HCT116 (cell line): ENCODE data around the gene ARPC1B. TPM values are rescaled to one million over a fixed set of nuclear protein-coding genes. Genes with fewer than 3 reads are reported as not detected.

Experiments used
- ATAC-seq: fragments of 200-7000 bp; cut with Tn5 transposase; 2 replicates; pipeline ENCODE4 v1.9.1; 2020; ENCODE audit warnings: mild to moderate bottlenecking, moderate library complexity
- BruUV-seq: library from RNA; stranded (reverse); fragments of 400-500 nt; replicated peaks from 2 replicates; lab custom pipeline; 2021; lab: Mats Ljungman, UMichigan
- CTCF ChIA-PET: fragments of 300-600 bp; sonication (Branson Sonifier 250); formaldehyde crosslinking; loops from one replicate; lab custom pipeline; 2021; ENCODE audit warnings: antibody characterized with exemption; lab: Charles Lee
- POLR2A ChIA-PET: fragments of 300-600, 350-600 bp; sonication (Branson Sonifier 250); formaldehyde crosslinking; loops from one replicate; lab custom pipeline; 2021; ENCODE audit warnings: antibody characterized with exemption; lab: Charles Lee
- RAD21 ChIA-PET, 2 experiments: fragments of 300-600 bp; sonication (Branson Sonifier 250); formaldehyde crosslinking; loops; one replicate each; lab custom pipeline; 2023; ENCODE audit warnings: low total read pairs in 2 of 2; ENCODE audit not compliant: uncharacterized antibody in 2 of 2, unreplicated experiment in 2 of 2, low non-redundant PET in 1 of 2; lab: Charles Lee
- DNase-seq: peaks from one replicate; pipeline ENCODE4 v3.0.0-alpha.2; 2010; ENCODE audit warnings: low read depth, low spot score
- H2AFZ ChIP-seq: fragments of 200-600 bp; shearing (Covaris generic), sonication (generic); 2 replicates; pipeline ENCODE4 v1.6.1; 2017; ENCODE audit warnings: low read depth, mixed run types, mixed read lengths, antibody characterized with exemption, low read length; ENCODE audit not compliant: poor library complexity, severe bottlenecking
- H3K27ac ChIP-seq: 2 replicates; pipeline ENCODE4 v1.5.1; 2012; ENCODE audit warnings: low read depth, low read length
- H3K27me3 ChIP-seq: fragments of 200-600 bp; sonication (generic); 2 replicates; pipeline ENCODE4 v1.6.1; 2016; ENCODE audit warnings: mixed run types, low read length, mixed read lengths; ENCODE audit not compliant: insufficient read depth
- H3K36me3 ChIP-seq, 2 experiments: fragments of 200-500 bp in 1 of 2; fragments of 200-600 bp in 1 of 2; sonication (Bioruptor generic) in 1 of 2; sonication (generic) in 1 of 2; 2 replicates each; pipeline versions ENCODE4 v1.5.1 to v1.6.1; 2014 to 2016; ENCODE audit warnings: low read length in 2 of 2, inconsistent platforms in 1 of 2, mixed read lengths in 1 of 2, mixed run types in 1 of 2; ENCODE audit not compliant: insufficient read depth in 2 of 2, control insufficient read depth in 1 of 2
- H3K4me1 ChIP-seq, 2 experiments: fragments of 200-600 bp in 1 of 2; sonication (generic) in 1 of 2; 2 replicates each; pipeline versions ENCODE4 v1.5.1 to v1.6.1; 2012 to 2017; ENCODE audit warnings: low read length in 2 of 2, inconsistent platforms in 1 of 2, mild to moderate bottlenecking in 1 of 2, mixed read lengths in 1 of 2, mixed run types in 1 of 2, moderate library complexity in 1 of 2; ENCODE audit not compliant: insufficient read depth in 2 of 2, control insufficient read depth in 1 of 2
- H3K4me2 ChIP-seq: fragments of 200-600 bp; sonication (generic); 2 replicates; pipeline ENCODE4 v1.6.1; 2017; ENCODE audit warnings: mixed run types, low read length, mixed read lengths
- H3K4me3 ChIP-seq, 2 experiments: fragments of 200-600 bp in 1 of 2; sonication (generic) in 1 of 2; replicated peaks in 1 of 2; 2 replicates each; pipeline ENCODE4 v1.5.1; 2011 to 2016; ENCODE audit warnings: low read length in 2 of 2, control low read depth in 1 of 2, low read depth in 1 of 2, mild to moderate bottlenecking in 1 of 2, mixed read lengths in 1 of 2, mixed run types in 1 of 2
- H3K79me2 ChIP-seq: fragments of 200-600 bp; sonication (generic); 2 replicates; pipeline ENCODE4 v1.6.1; 2017; ENCODE audit warnings: mild to moderate bottlenecking, mixed run types, low read length, moderate library complexity, mixed read lengths; ENCODE audit not compliant: insufficient read depth
- H3K9ac ChIP-seq: fragments of 200-600 bp; sonication (generic); 2 replicates; pipeline ENCODE4 v1.6.1; 2016; ENCODE audit warnings: low read length, mixed read lengths
- H3K9me2 ChIP-seq: fragments of 200-600 bp; sonication (generic), shearing (Covaris generic); 2 replicates; pipeline ENCODE4 v1.6.1; 2017; ENCODE audit warnings: mixed run types, mild to moderate bottlenecking, moderate library complexity; ENCODE audit not compliant: insufficient read depth
- H3K9me3 ChIP-seq, 2 experiments: fragments of 200-500 bp in 1 of 2; fragments of 200-600 bp in 1 of 2; sonication (Bioruptor generic) in 1 of 2; sonication (generic) in 1 of 2; 2 replicates each; pipeline ENCODE4 v1.6.1; 2014 to 2017; ENCODE audit warnings: low read length in 2 of 2, mixed read lengths in 2 of 2, inconsistent platforms in 1 of 2, low read depth in 1 of 2, mild to moderate bottlenecking in 1 of 2, mixed run types in 1 of 2, moderate library complexity in 1 of 2; ENCODE audit not compliant: control insufficient read depth in 1 of 2, insufficient read depth in 1 of 2
- H4K20me1 ChIP-seq: fragments of 200-600 bp; sonication (generic), shearing (Covaris generic); 2 replicates; pipeline ENCODE4 v1.6.1; 2017; ENCODE audit warnings: mixed run types, mild to moderate bottlenecking, moderate library complexity; ENCODE audit not compliant: insufficient read depth
- ATF3 ChIP-seq: IDR thresholded peaks from 2 replicates; pipeline ENCODE4 v1.6.1; 2012
- EGR1 ChIP-seq: IDR thresholded peaks from 2 replicates; pipeline ENCODE4 v1.6.1; 2012; ENCODE audit warnings: low read depth
- ELF1 ChIP-seq: IDR thresholded peaks from 2 replicates; pipeline ENCODE4 v1.6.1; 2012; ENCODE audit warnings: low read depth, borderline replicate concordance
- EZH2 ChIP-seq: fragments of 200-600 bp; sonication (generic); IDR thresholded peaks from 2 replicates; pipeline ENCODE4 v1.6.1; 2017; ENCODE audit warnings: antibody characterized with exemption, mixed run types
- EZH2phosphoT487 ChIP-seq: fragments of 200-600 bp; IDR thresholded peaks from 2 replicates; pipeline ENCODE4 v1.6.1; 2018; ENCODE audit warnings: antibody characterized with exemption, borderline replicate concordance
- FOSL1 ChIP-seq: IDR thresholded peaks from 2 replicates; pipeline ENCODE4 v1.6.1; 2012; ENCODE audit warnings: low read depth
- JUND ChIP-seq: IDR thresholded peaks from 2 replicates; pipeline ENCODE4 v1.6.1; 2012
- POLR2A ChIP-seq: IDR thresholded peaks from 2 replicates; pipeline ENCODE4 v1.7.0; 2011; ENCODE audit warnings: borderline replicate concordance; ENCODE audit not compliant: insufficient read depth, insufficient read length; ENCODE audit errors: extremely low read depth
- REST ChIP-seq: IDR thresholded peaks from 2 replicates; pipeline ENCODE4 v1.6.1; 2012; ENCODE audit warnings: low read depth
- SIN3A ChIP-seq: IDR thresholded peaks from 2 replicates; pipeline ENCODE4 v1.6.1; 2012; ENCODE audit warnings: low read depth
- TCF7L2 ChIP-seq: IDR thresholded peaks from 2 replicates; pipeline ENCODE4 v1.7.0; 2011; ENCODE audit warnings: borderline replicate concordance, inconsistent platforms; ENCODE audit not compliant: insufficient read depth, insufficient read length; ENCODE audit errors: extremely low read depth
- YY1 ChIP-seq: IDR thresholded peaks from 2 replicates; pipeline ENCODE4 v1.6.1; 2011; ENCODE audit warnings: low read length, low read depth, moderate library complexity, mild to moderate bottlenecking; ENCODE audit not compliant: insufficient replicate concordance; ENCODE audit errors: extremely low read depth
- ZFX ChIP-seq: fragments of 450-650 bp; IDR thresholded peaks from 2 replicates; pipeline ENCODE4 v1.6.1; 2017
- intact Hi-C: fragments of 100-400 bp; cut with micrococcal nuclease; formaldehyde crosslinking; loops from 2 replicates; pipeline ENCODE4 v1.10.0; 2022
- total RNA-seq: library from RNA; stranded (reverse); gene quantifications from one replicate; pipeline ENCODE4 v1.2.1, GENCODE V29; 2021; ENCODE audit not compliant: unreplicated experiment

The ARPC1B gene
- total RNA-seq, 1 experiment from 2014 or later: 192 TPM

- peaks cover 34% of the 10 kb centered on the region for H3K79me2 ChIP-seq
- no peak overlapping the region for H3K4me2 ChIP-seq
- RAD21 ChIA-PET: no interaction called here
- peak; percentile 15 for ATAC-seq
- no peak for DNase-seq
- H2AFZ ChIP-seq: no peak overlapping the region
- H3K9me2 ChIP-seq: no peaks in the 10 kb centered on the region
- CTCF ChIA-PET: no interaction called here
- no peak for TF ChIP-seq ELF1
- TF ChIP-seq SIN3A: no peak
- TF ChIP-seq FOSL1: no peak
- TF ChIP-seq REST: no peak
- TF ChIP-seq JUND: no peak; the same call in 1 of the 2 replicates
- TF ChIP-seq ZFX: no peak
- no peak for TF ChIP-seq ATF3
- no peak for TF ChIP-seq TCF7L2
- TF ChIP-seq YY1: no peak
- no peak for TF ChIP-seq EZH2
- TF ChIP-seq EGR1: no peak
- no peak for TF ChIP-seq EZH2phosphoT487
- TF ChIP-seq POLR2A: no peak
- no peaks in the 10 kb centered on the region for H3K27me3 ChIP-seq
- POLR2A ChIA-PET: interaction anchor here (2.3 kb wide), 1 partner anchor 10 kb away, joined by 6 read pairs; the partner anchor contains the start of genes BUD31 and PDAP1
- intact Hi-C loops: no loop called here
- peaks cover 45 to 61% of the 10 kb centered on the region in 2 experiments for H3K36me3 ChIP-seq
- H4K20me1 ChIP-seq: no peaks in the 10 kb centered on the region
- H3K9ac ChIP-seq: no peak overlapping the region
- no TSS peak for BruUV-seq
- no peaks in the 10 kb centered on the region for H3K9me3 ChIP-seq
- no peak overlapping the region for H3K4me3 ChIP-seq
- H3K27ac ChIP-seq: no peak overlapping the region
- H3K4me1 ChIP-seq: no peaks in the 10 kb centered on the region
Measured at GRCh38 chr7:99398891-99399445, 24.4 kb downstream of the ARPC1B start.
